IMR-90 (cell line): Measurements from ENCODE around the gene PTPN3. TPM values are rescaled to one million over a fixed set of nuclear protein-coding genes. Genes with fewer than 3 reads are reported as not detected.

Source experiments
- ATAC-seq: fragments of 200-7000 bp; cut with Tn5 transposase; 2 replicates; pipeline ENCODE4 v1.9.1; 2020; ENCODE audit warnings: low read depth, mild to moderate bottlenecking, moderate library complexity
- BruUV-seq: library from RNA; stranded (reverse); fragments of 400-500 nt; replicated peaks from 2 replicates; lab custom pipeline; 2021; lab: Mats Ljungman, UMichigan
- CTCF ChIA-PET: fragments of 300-600 bp; formaldehyde crosslinking; extraction: SDS; loops from one replicate; lab custom pipeline; 2021; ENCODE audit warnings: antibody characterized with exemption; lab: Yijun Ruan, JAX
- POLR2A ChIA-PET: fragments of 300-600 bp; sonication (Branson Sonifier 250); formaldehyde crosslinking; loops from one replicate; lab custom pipeline; 2022; ENCODE audit warnings: antibody characterized with exemption; ENCODE audit not compliant: unreplicated experiment; lab: Charles Lee
- DNase-seq: peaks from one replicate; pipeline ENCODE4 v3.0.0; 2013
- H2AFZ ChIP-seq: replicated peaks from 2 replicates; pipeline ENCODE3; 2013; ENCODE audit warnings: low read length, mild to moderate bottlenecking; ENCODE audit not compliant: poor library complexity
- H2AK5ac ChIP-seq: 2 replicates; pipeline ENCODE4 v1.6.1; 2013; ENCODE audit warnings: low read depth, low read length, inconsistent platforms
- H2AK9ac ChIP-seq: replicated peaks from 2 replicates; pipeline ENCODE3; 2013; ENCODE audit warnings: mild to moderate bottlenecking, low read depth, low read length, moderate library complexity; ENCODE audit not compliant: poor library complexity
- H2BK120ac ChIP-seq: 2 replicates; pipeline ENCODE4 v1.6.1; 2013; ENCODE audit warnings: low read depth, low read length, inconsistent platforms
- H2BK15ac ChIP-seq: 3 replicates; pipeline ENCODE4 v1.6.1; 2013; ENCODE audit warnings: low read depth, low read length, inconsistent platforms
- H2BK20ac ChIP-seq: 2 replicates; pipeline ENCODE4 v1.6.1; 2013; ENCODE audit warnings: low read depth, mild to moderate bottlenecking, inconsistent platforms, low read length, moderate library complexity
- H2BK5ac ChIP-seq: 2 replicates; pipeline ENCODE4 v1.6.1; 2013; ENCODE audit warnings: mild to moderate bottlenecking, low read depth, low read length, inconsistent platforms; ENCODE audit not compliant: poor library complexity, severe bottlenecking
- H3K14ac ChIP-seq: replicated peaks from 2 replicates; pipeline ENCODE4 v1.6.1; 2013; ENCODE audit warnings: low read depth, low read length, inconsistent platforms
- H3K18ac ChIP-seq: 2 replicates; pipeline ENCODE4 v1.6.1; 2013; ENCODE audit warnings: low read depth, low read length, control low read depth
- H3K23ac ChIP-seq: 2 replicates; pipeline ENCODE4 v1.6.1; 2013; ENCODE audit warnings: low read depth, low read length, inconsistent platforms
- H3K27ac ChIP-seq: 2 replicates; pipeline ENCODE4 v1.5.1; 2013; ENCODE audit warnings: mild to moderate bottlenecking, control low read depth, low read length; ENCODE audit not compliant: insufficient read depth
- H3K27me3 ChIP-seq: 2 replicates; pipeline ENCODE4 v1.6.1; 2013; ENCODE audit warnings: low read length; ENCODE audit not compliant: control insufficient read depth, insufficient read depth
- H3K36me3 ChIP-seq: 2 replicates; pipeline ENCODE4 v1.6.1; 2013; ENCODE audit warnings: low read length, mixed read lengths; ENCODE audit not compliant: control insufficient read depth, insufficient read depth
- H3K4ac ChIP-seq: 2 replicates; pipeline ENCODE4 v1.6.1; 2013; ENCODE audit warnings: low read depth, low read length, inconsistent platforms
- H3K4me1 ChIP-seq: 2 replicates; pipeline ENCODE4 v1.6.1; 2013; ENCODE audit warnings: low read length, mixed read lengths; ENCODE audit not compliant: control insufficient read depth, insufficient read depth
- H3K4me2 ChIP-seq: 2 replicates; pipeline ENCODE4 v1.6.1; 2013; ENCODE audit warnings: low read depth, mild to moderate bottlenecking, control low read depth, low read length, moderate library complexity
- H3K4me3 ChIP-seq: 2 replicates; pipeline ENCODE4 v1.5.1; 2013; ENCODE audit warnings: low read depth, mild to moderate bottlenecking, control low read depth, low read length, moderate library complexity; ENCODE audit not compliant: insufficient read depth
- H3K56ac ChIP-seq: 2 replicates; pipeline ENCODE4 v1.6.1; 2013; ENCODE audit warnings: low read length, inconsistent platforms; ENCODE audit not compliant: insufficient read depth; ENCODE audit errors: extremely low read depth
- H3K79me1 ChIP-seq, 2 experiments: 2 replicates each; pipeline ENCODE4 v1.6.1; 2013; ENCODE audit warnings: low read length in 2 of 2, inconsistent platforms in 1 of 2, low read depth in 1 of 2
- H3K9ac ChIP-seq: 2 replicates; pipeline ENCODE4 v1.6.1; 2013; ENCODE audit warnings: low read depth, low read length, control low read depth
- H3K9me1 ChIP-seq: 2 replicates; pipeline ENCODE4 v1.6.1; 2013; ENCODE audit warnings: low read length, inconsistent platforms; ENCODE audit not compliant: insufficient read depth
- H3K9me3 ChIP-seq: 2 replicates; pipeline ENCODE4 v1.6.1; 2013; ENCODE audit warnings: low read length; ENCODE audit not compliant: control insufficient read depth, insufficient read depth
- H4K20me1 ChIP-seq: 2 replicates; pipeline ENCODE4 v1.6.1; 2013; ENCODE audit warnings: low read length, inconsistent platforms; ENCODE audit not compliant: insufficient read depth
- H4K5ac ChIP-seq: 2 replicates; pipeline ENCODE4 v1.6.1; 2013; ENCODE audit warnings: mild to moderate bottlenecking, low read depth, low read length, control low read depth
- H4K8ac ChIP-seq, 2 experiments: 2 replicates each; pipeline ENCODE4 v1.6.1; 2013; ENCODE audit warnings: low read depth in 2 of 2, low read length in 2 of 2, control low read depth in 1 of 2, inconsistent platforms in 1 of 2
- H4K91ac ChIP-seq: 2 replicates; pipeline ENCODE4 v1.6.1; 2013; ENCODE audit warnings: low read depth, low read length, inconsistent platforms; ENCODE audit not compliant: insufficient read depth
- CEBPB ChIP-seq: IDR thresholded peaks from 2 replicates; pipeline ENCODE4 v1.6.1; 2012; ENCODE audit warnings: low read depth, low read length, improper control_type of control experiment
- ELK1 ChIP-seq: fragments of 150-350 bp; IDR thresholded peaks from 2 replicates; pipeline ENCODE4 v1.6.1; 2016; ENCODE audit warnings: low read depth, mild to moderate bottlenecking, low read length, moderate library complexity, borderline replicate concordance
- FOS ChIP-seq: fragments of 150-350 bp; IDR thresholded peaks from 2 replicates; pipeline ENCODE4 v1.6.1; 2016; ENCODE audit warnings: low read depth, low read length
- MAFK ChIP-seq: IDR thresholded peaks from 2 replicates; pipeline ENCODE4 v1.6.1; 2012; ENCODE audit warnings: low read depth, low read length, improper control_type of control experiment
- POLR2A ChIP-seq: IDR thresholded peaks from 2 replicates; pipeline ENCODE4 v1.6.1; 2012; ENCODE audit warnings: mild to moderate bottlenecking, low read depth, low read length
- RAD21 ChIP-seq: IDR thresholded peaks from 2 replicates; pipeline ENCODE4 v1.6.1; 2012; ENCODE audit warnings: low read length, improper control_type of control experiment
- WGBS, 2 experiments: methylation state at CpG; one replicate each; pipeline versions ENCODE4 v1.1.5 to v1.1.7; 2013; ENCODE audit warnings: missing lambda C conversion rate in 2 of 2; ENCODE audit not compliant: insufficient read length in 1 of 2; ENCODE audit errors: extremely low coverage in 2 of 2; 5-methylcytosine and 5-hydroxymethylcytosine counted together
- dilution Hi-C: fragments of 300-500 bp; cut with HindIII; formaldehyde crosslinking; loops from one replicate; pipeline ENCODE4 v1.14.3; 2018; ENCODE audit warnings: low sequenced_read_pairs; ENCODE audit not compliant: unreplicated experiment
- in situ Hi-C: fragments of 300-500 bp; cut with MboI; formaldehyde crosslinking; loops from 3 replicates; pipeline ENCODE4 v1.14.3; 2019; ENCODE audit warnings: low sequenced_read_pairs, inconsistent platforms, mixed read lengths
- intact Hi-C: fragments of 100-400 bp; cut with micrococcal nuclease; formaldehyde crosslinking; loops from 2 replicates; pipeline ENCODE4 v1.10.0; 2022
- polyA plus RNA-seq, 3 experiments: library from polyadenylated mRNA; depleted of rRNA; stranded (reverse); fragments of >200 nt; gene quantifications; 2 replicates each; pipeline ENCODE4 v1.2.3, GENCODE V29; 2012; ENCODE audit warnings: low replicate concordance in 1 of 3
- total RNA-seq: library from RNA; depleted of rRNA; stranded (reverse); fragments of >200 nt; gene quantifications from 2 replicates; pipeline ENCODE4 v1.2.3, GENCODE V29; 2012
- TF ChIP-seq, protein P1 (sequence below): conservative IDR thresholded peaks from 2 replicates; pipeline ENCODE4 v1.5.1; 2012; ENCODE audit warnings: mild to moderate bottlenecking, low read depth, low read length, improper control_type of control experiment

PTPN3 gene
- total and polyA plus RNA-seq, 2 of the 4 experiments (the other 2 are of a cell fraction) = 0.72 to 0.89 TPM

DNA sequence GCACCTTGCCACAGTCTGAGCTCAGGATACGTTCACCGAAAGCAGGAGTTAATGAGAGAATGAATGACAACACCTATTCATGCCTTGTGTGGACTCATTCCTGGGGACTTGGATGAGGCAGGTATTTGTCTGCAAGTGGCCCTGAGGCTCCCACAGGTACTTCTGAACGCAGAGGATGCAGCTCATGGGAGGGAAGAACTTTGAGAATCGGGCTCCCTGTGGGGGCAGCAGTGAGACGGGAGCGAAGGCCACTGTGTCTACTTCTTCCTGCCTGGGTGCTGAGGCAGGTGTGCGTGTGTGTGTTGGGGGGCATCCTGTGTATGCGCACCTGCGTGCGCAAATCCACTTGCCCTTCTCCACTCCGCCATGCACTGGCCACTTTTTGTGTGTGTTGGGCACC is 42.2 kb downstream of the PTPN3 start (continued):
- TF ChIP-seq, protein P1, sequence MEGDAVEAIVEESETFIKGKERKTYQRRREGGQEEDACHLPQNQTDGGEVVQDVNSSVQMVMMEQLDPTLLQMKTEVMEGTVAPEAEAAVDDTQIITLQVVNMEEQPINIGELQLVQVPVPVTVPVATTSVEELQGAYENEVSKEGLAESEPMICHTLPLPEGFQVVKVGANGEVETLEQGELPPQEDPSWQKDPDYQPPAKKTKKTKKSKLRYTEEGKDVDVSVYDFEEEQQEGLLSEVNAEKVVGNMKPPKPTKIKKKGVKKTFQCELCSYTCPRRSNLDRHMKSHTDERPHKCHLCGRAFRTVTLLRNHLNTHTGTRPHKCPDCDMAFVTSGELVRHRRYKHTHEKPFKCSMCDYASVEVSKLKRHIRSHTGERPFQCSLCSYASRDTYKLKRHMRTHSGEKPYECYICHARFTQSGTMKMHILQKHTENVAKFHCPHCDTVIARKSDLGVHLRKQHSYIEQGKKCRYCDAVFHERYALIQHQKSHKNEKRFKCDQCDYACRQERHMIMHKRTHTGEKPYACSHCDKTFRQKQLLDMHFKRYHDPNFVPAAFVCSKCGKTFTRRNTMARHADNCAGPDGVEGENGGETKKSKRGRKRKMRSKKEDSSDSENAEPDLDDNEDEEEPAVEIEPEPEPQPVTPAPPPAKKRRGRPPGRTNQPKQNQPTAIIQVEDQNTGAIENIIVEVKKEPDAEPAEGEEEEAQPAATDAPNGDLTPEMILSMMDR = no peak
- TF ChIP-seq CEBPB = no peak
- TF ChIP-seq POLR2A = no peak

- BruUV-seq = no TSS peak
- DNase-seq (no peak), ATAC-seq (no peak)
- no peak overlapping the region for H2BK20ac ChIP-seq
- no peak overlapping the region for H4K8ac ChIP-seq
- no peaks in the 10 kb centered on the region for H3K4me1 ChIP-seq
- H2BK15ac ChIP-seq = no peak overlapping the region
- H3K27me3 ChIP-seq = no peaks in the 10 kb centered on the region; the same call in none of the 2 replicates
- POLR2A ChIA-PET = no interaction called here
- H3K23ac ChIP-seq = no peak overlapping the region
- H4K20me1 ChIP-seq = no peaks in the 10 kb centered on the region
- no peak overlapping the region for H3K9ac ChIP-seq
- no peak overlapping the region for H3K4me3 ChIP-seq
- H2BK5ac ChIP-seq = no peak overlapping the region
- no peak overlapping the region for H2BK120ac ChIP-seq
- no peak overlapping the region for H3K14ac ChIP-seq
- intact Hi-C loops = no loop called here
- no peak overlapping the region for H3K27ac ChIP-seq
- no peaks in the 10 kb centered on the region for H3K9me3 ChIP-seq
- no peak overlapping the region for H2AK9ac ChIP-seq
- in situ Hi-C loops = no loop called here
- CTCF ChIA-PET = interaction anchor here (1.0 to 1.5 kb wide), 3 partner anchors 10 to 72 kb away, joined by 3 to 4 read pairs (median 3); no protein-coding TSS in a partner anchor
- no peaks in the 10 kb centered on the region for H3K79me1 ChIP-seq
- H3K4ac ChIP-seq = no peak overlapping the region
- TF ChIP-seq ELK1 = no peak
- TF ChIP-seq CEBPB = no peak
- TF ChIP-seq FOS = no peak
- TF ChIP-seq RAD21 = no peak
- TF ChIP-seq MAFK = no peak
- no peak overlapping the region for H4K5ac ChIP-seq
- WGBS, 2 experiments = 80% methylated on average over 4 of the region's 7 CpGs; no CpG with 5 or more reads in 1 of the 2 experiments
- H2AFZ ChIP-seq = no peak overlapping the region
- H3K56ac ChIP-seq = no peak overlapping the region
- H3K36me3 ChIP-seq = no peaks in the 10 kb centered on the region
- H3K18ac ChIP-seq = no peak overlapping the region
- H4K91ac ChIP-seq = no peak overlapping the region
- no peak overlapping the region for H2AK5ac ChIP-seq
- H3K4me2 ChIP-seq = no peak overlapping the region
- no peaks in the 10 kb centered on the region for H3K9me1 ChIP-seq
- dilution Hi-C loops = no loop called here
Observed at GRCh38 chr9:109455391-109455790, 42.7 kb downstream of the PTPN3 start.
